KMS-11 (cell line): ENCODE measurements around the gene PYHIN1.
A peak's percentile ranks its signal among the peaks of the same experiment; 100 is the strongest.

Experiments used
- H2AFZ ChIP-seq: fragments of 200-600 bp; sonication (generic); 2 replicates; pipeline ENCODE4 v1.6.1; 2016; ENCODE audit warnings: antibody characterized with exemption, mixed run types, low read depth
- H3K27ac ChIP-seq: fragments of 200-600 bp; sonication (generic); 2 replicates; pipeline ENCODE4 v1.6.1; 2016; ENCODE audit warnings: mild to moderate bottlenecking, mixed run types
- H3K27me3 ChIP-seq: fragments of 200-600 bp; sonication (generic); 2 replicates; pipeline ENCODE4 v1.6.1; 2017; ENCODE audit warnings: mild to moderate bottlenecking, low read depth, mixed run types, moderate library complexity; ENCODE audit not compliant: insufficient read depth
- H3K36me3 ChIP-seq: fragments of 200-600 bp; sonication (generic); 2 replicates; pipeline ENCODE4 v1.6.1; 2017; ENCODE audit warnings: mild to moderate bottlenecking, mixed run types; ENCODE audit not compliant: insufficient read depth
- H3K4me1 ChIP-seq: fragments of 200-600 bp; sonication (generic); 2 replicates; pipeline ENCODE4 v1.6.1; 2016; ENCODE audit warnings: mild to moderate bottlenecking, low read depth, mixed run types; ENCODE audit not compliant: poor library complexity, severe bottlenecking
- H3K4me2 ChIP-seq: fragments of 200-600 bp; sonication (generic); 2 replicates; pipeline ENCODE4 v1.7.0; 2016; ENCODE audit warnings: mild to moderate bottlenecking, mixed run types
- H3K4me3 ChIP-seq: fragments of 200-600 bp; sonication (generic); IDR thresholded peaks from 2 replicates; pipeline ENCODE4 v1.6.1; 2017; ENCODE audit warnings: low read depth, low read length, mixed read lengths; ENCODE audit not compliant: insufficient read depth
- H3K79me2 ChIP-seq: fragments of 200-600 bp; sonication (generic); 2 replicates; pipeline ENCODE4 v1.6.1; 2016; ENCODE audit warnings: low read depth, mixed run types; ENCODE audit not compliant: insufficient read depth
- H3K9ac ChIP-seq: fragments of 200-600 bp; sonication (generic); 2 replicates; pipeline ENCODE4 v1.6.1; 2016; ENCODE audit warnings: mild to moderate bottlenecking, mixed run types
- H4K20me1 ChIP-seq: fragments of 200-600 bp; sonication (generic); 2 replicates; pipeline ENCODE4 v1.6.1; 2016; ENCODE audit warnings: mild to moderate bottlenecking, mixed run types; ENCODE audit not compliant: insufficient read depth
- CTCF ChIP-seq: fragments of 200-600 bp; sonication (generic); conservative IDR thresholded peaks from 2 replicates; pipeline ENCODE4 v1.6.1; 2017; ENCODE audit warnings: low read depth, mild to moderate bottlenecking, antibody characterized with exemption, low read length, moderate library complexity, mixed read lengths

PYHIN1 gene

GRCh38 chr1:158933621-158934020 is 2.3 kb downstream of the PYHIN1 start:
- Histone ChIP-seq H3K27me3 (no peaks in the 10 kb centered on the region), H3K4me3 (no peak overlapping the region), H3K9ac (no peak overlapping the region), H4K20me1 (no peaks in the 10 kb centered on the region), H3K4me1 (no peaks in the 10 kb centered on the region), H3K79me2 (no peaks in the 10 kb centered on the region), H2AFZ (peak overlapping the region; percentile 8), H3K36me3 (no peaks in the 10 kb centered on the region), H3K4me2 (peak overlapping the region; percentile 21), H3K27ac (no peak overlapping the region)
- TF ChIP-seq CTCF, result no peak

- no peak overlapping the region for H2AFZ ChIP-seq
- H3K27me3 ChIP-seq, result no peaks in the 10 kb centered on the region
- no peak overlapping the region for H3K4me2 ChIP-seq
- no peaks in the 10 kb centered on the region for H3K79me2 ChIP-seq
- H3K27ac ChIP-seq, result no peak overlapping the region
- no peaks in the 10 kb centered on the region for H3K4me1 ChIP-seq
- TF ChIP-seq CTCF, result no peak
- H4K20me1 ChIP-seq, result no peaks in the 10 kb centered on the region
- no peak overlapping the region for H3K4me3 ChIP-seq
- no peaks in the 10 kb centered on the region for H3K36me3 ChIP-seq
- H3K9ac ChIP-seq, result no peak overlapping the region
These were observed 7.8 kb downstream of the PYHIN1 start for GRCh38 chr1:158939180-158939579.

GRCh38 chr1:158941317-158941716 is 10.0 kb downstream of the PYHIN1 start:
- TF ChIP-seq CTCF, result no peak
- no peaks in the 10 kb centered on the region for H3K79me2 ChIP-seq

GRCh38 chr1:158942490-158942889 is 11.1 kb downstream of the PYHIN1 start:
- Histone ChIP-seq H4K20me1 (no peaks in the 10 kb centered on the region), H3K4me2 (no peak overlapping the region), H3K4me3 (no peak overlapping the region), H3K9ac (no peak overlapping the region), H2AFZ (no peak overlapping the region), H3K79me2 (no peaks in the 10 kb centered on the region), H3K4me1 (peaks cover 7% of the 10 kb centered on the region), H3K27me3 (no peaks in the 10 kb centered on the region), H3K36me3 (no peaks in the 10 kb centered on the region), H3K27ac (no peak overlapping the region)
- TF ChIP-seq CTCF, result no peak

More at GRCh38 chr1:158941317-158941716, 10.0 kb downstream of the PYHIN1 start:
- no peaks in the 10 kb centered on the region for H3K36me3 ChIP-seq
- no peaks in the 10 kb centered on the region for H3K4me1 ChIP-seq
- no peak overlapping the region for H3K4me3 ChIP-seq
- H3K27me3 ChIP-seq, result no peaks in the 10 kb centered on the region
- H3K4me2 ChIP-seq, result no peak overlapping the region
- H3K9ac ChIP-seq, result no peak overlapping the region
- H2AFZ ChIP-seq, result no peak overlapping the region
- H4K20me1 ChIP-seq, result no peaks in the 10 kb centered on the region
- H3K27ac ChIP-seq, result no peak overlapping the region
